GM19025 (cell line): ENCODE measurements around the gene FNDC3B.

Source experiments
- ATAC-seq: cut with Tn5 transposase; IDR thresholded peaks from one replicate; pipeline ENCODE4 v1.9.1; 2021; ENCODE audit warnings: mild to moderate bottlenecking, low read depth, moderate library complexity; ENCODE audit not compliant: unreplicated experiment

Gene FNDC3B

DNA sequence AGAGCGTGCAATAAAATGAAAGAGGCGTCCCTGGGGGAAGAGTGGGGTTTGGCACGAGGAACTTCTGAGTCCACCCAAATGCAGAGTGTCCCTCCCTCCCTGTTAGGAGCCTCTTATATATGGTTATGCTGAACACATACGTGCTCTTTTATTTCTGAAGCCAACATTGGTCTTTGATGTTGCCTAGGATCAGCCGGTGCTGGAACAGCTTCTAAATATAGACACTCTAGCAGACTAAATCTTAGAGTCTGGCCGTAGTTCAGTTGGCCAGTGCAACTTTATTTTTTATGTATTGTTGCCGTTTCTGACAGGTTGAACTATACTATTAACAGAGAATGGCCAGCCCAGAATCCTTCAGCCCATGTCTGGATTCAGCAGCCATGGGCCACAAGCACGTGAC is 280.2 kb downstream of the FNDC3B start:
- ATAC-seq: no peak

DNA sequence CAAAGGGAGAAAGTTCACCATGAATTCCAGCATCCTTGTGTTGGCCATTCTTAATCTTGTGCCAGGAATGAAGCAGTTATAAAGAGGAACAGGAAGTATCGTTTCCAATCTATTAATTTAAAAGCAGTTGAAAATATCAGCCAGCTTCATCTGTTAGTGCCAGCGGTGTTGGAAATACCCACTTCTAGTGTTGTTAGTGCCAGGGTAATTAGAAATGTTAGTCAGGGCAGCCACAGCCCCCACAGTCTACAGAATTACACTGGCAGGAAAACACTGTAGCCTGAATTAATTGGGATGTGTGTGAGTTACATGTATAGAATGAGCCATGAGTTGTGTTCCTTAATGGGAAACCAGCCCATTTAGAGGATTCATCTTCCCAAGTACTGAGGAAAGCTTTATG is 281.1 kb downstream of the FNDC3B start:
- ATAC-seq: no peak

DNA sequence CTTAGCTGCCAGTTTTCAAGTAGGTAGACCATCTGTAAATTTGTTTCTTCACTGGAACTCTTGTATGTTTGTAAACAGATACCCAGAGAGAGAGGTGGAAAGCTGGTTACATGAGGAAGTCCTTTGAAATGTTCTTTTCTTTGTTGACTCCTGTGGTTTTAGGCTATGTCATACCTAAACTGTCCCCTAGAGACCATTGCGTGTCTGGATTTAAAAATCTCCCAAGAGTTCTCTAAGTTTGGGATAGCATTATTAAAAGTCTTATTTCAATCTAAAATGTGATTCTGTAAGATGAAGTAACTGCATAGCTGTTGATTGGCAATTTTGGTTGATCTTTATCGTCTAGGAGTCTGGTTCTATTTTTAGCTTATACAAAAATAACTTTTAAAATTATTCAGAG is 281.7 kb downstream of the FNDC3B start:
- no peak for ATAC-seq

DNA sequence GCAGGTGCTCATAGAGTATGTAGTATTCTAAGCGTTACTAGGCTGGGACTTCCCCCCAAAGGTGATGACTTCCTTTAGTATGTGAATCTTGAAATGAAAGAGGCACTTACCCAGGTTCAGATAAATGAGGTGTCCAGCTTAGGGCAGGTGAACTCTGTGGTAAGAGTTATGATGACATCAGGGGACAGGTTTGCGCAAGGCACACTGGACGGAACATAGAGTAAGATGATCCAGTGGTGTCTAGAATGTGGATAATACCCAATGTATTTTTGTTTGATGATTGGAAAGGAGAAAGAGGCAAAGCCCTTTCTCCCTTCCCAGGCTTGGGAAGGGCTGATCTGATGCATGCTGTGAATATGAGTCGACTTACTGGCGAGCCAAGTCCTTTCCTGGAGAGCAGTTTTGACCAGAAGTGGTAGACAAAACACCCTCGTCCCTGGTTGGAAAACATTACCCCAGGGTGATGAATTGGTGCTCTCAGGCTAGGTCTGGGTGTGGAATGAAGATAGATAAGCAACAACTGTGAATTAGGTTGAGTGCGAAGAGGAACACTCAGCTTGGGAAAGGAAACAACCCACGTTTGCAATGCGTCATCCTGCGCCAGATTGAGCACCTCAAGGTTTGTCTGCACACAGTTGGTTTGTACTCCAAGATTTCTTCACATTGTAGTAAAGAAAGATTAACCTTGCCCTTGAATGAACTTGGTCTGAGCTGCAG is 284.7 kb downstream of the FNDC3B start:
- ATAC-seq: no peak

DNA sequence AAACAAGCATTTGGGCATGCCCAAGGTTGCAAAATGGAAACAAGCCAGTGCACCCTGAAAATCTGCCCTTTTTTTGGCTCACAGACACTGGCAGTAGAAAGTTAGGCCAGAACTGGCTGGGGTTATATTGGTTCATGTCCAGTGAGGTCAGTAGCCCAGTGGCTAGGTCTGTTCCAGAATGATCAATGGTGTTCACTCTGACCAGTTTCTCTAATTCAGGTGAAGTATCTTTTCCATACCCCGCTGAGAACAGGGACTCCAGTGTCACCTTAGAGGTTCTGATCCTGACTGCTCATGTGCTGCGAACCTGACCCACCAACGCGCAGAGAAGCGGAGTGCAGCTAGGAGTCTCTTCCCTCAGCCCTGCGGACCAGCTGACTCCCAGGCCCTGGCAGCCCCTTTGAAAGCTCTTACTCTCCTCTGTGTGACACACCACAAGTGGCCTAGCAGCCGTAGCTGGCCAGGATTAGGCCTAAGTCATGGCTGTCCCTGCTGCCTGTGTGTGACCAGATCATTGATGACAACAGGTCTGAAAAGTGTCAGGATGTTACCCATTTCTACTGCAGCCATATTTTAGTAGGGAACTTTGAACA is 285.3 kb downstream of the FNDC3B start:
- no peak for ATAC-seq

DNA sequence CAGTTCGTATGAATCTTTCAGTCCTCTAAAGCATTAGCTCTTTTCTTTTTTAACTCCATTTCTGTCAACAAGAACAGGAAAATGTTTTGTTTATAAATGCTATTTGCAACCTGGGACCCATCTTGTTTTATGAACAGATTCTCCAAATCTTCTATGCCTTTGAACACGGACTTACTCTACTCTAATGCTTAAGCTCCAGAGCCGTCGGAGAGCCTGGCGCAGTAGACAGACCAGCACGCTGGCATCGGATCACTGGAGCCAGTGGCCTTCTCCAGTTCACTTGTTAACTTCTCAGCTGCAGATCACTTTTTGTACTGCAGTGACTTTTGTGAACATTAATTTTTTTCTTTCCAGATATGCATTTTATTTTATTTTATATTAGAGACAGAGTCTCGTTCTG is 286.1 kb downstream of the FNDC3B start:
- no peak for ATAC-seq

DNA sequence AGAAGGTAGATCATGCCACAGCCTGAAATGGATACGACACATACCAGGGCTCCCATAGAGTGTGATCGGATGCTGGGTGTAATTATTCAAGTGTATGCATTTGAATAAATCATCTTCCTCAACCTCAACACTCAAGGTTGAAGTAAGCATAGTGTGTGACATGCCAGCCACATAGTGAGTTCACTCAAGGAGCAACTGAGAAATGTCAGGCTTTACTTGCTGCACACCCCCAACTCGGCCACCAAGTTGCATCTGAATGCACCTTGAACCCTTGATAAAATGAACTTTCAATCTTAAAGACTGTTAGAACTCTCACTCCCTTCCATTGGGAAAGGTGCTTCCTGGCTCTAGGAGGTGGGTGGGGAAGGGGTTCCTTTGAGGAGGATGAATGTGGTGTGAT is 287.6 kb downstream of the FNDC3B start:
- ATAC-seq: no peak

DNA sequence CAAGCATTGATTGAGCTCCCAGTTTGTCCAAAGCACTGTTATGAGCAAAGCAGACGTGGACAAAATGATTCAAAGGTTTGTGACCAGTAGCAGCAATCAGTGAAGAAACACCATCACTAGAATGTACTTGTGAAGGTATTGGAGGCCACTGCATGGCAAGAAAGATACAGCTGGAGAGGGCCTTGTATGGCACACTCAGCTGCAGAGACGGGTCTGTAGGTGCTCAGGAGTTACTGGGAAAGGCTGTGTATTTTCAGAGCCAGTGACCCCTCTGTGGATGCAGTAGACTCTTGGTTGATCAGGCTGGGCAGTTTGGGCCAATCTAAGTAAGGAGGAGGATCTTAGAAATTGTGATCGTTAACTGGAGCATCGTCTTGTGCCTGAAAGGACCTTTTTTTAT is 288.9 kb downstream of the FNDC3B start:
- no peak for ATAC-seq

DNA sequence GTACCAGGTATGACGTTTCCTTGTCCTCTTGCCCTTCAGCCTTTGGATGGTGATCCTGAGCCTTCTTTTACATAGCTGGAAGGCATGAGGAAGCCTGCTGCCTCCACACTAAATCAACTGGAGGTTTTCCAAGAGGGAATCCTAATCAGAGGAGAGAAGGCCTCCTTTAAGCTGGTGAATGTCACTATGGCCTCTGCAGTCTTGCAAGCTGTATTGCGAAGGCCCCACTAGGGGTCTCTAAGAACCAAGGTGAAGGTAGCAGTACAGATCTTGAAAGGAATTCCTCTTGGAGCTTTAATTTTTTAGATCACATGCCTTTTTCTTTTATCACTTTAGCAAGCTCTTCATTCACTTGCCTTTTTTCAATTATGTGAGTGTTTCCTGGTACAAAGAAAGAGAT is 289.7 kb downstream of the FNDC3B start:
- no peak for ATAC-seq

DNA sequence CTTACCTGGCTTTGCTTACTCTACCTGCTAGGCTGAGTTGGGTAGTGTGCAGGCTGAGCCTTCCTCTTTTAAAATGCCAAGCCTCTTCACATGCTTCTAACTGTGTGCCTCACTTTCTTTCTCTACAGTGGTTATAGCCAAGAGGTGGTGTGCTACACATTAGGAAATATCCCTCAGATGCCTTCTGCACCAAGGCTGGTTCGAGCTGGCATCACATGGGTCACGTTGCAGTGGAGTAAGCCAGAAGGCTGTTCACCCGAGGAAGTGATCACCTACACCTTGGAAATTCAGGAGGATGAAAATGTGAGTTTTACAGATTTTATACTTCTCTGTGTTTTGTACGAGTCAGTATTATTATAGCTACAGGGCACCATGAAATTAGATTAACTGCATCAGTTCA is 291.0 kb downstream of the FNDC3B start:
- no peak for ATAC-seq

DNA sequence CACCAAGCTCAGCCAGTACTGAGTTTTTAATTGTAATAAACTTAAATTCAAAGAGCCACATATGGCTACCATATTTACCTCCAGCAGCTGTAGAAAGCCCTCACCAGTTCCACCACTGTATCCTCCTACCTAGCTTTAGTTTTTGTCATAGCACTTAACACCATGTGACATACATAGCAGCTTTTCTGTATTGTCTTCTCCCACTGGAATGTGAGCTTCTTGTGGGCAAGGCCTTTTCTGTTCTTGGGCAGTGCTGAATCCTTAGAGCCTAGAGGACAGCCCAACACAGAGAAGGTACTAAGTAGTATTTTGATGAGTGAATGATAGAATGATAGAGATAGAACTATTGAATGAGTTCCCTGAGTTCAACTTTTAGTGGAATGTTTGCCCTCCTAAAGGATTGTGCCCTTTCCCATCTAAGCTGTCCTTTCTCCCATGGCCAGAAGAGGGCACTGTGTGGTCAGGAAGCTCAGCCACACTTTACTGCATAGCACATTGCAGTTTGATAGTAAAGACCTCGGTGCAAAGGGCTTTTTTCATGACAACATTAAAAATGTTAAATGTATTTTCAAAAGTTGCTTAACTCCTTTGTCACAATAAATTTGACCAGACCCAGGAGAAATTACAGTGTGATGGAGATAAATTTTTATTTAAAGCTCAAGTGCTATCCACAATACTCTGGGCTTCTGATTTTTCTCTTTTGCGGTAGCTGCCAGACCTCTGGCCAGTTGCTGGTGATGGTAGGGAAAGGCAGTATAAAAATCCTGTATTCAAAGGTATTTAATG is 293.1 kb downstream of the FNDC3B start:
- peak; percentile 73 for ATAC-seq

DNA sequence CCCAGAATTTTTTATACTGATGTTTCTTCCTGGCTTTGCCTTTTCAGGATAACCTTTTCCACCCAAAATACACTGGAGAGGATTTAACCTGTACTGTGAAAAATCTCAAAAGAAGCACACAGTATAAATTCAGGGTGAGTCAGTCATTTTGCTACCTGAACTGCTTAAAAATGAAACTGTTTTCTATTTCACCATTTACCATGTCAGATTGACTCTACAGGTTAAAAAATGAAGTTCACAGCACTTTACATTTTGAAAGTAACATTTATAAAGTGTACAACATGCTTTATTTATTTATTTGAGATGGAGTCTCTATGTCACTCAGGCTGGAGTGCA is 293.6 kb downstream of the FNDC3B start:
- ATAC-seq: no peak

DNA sequence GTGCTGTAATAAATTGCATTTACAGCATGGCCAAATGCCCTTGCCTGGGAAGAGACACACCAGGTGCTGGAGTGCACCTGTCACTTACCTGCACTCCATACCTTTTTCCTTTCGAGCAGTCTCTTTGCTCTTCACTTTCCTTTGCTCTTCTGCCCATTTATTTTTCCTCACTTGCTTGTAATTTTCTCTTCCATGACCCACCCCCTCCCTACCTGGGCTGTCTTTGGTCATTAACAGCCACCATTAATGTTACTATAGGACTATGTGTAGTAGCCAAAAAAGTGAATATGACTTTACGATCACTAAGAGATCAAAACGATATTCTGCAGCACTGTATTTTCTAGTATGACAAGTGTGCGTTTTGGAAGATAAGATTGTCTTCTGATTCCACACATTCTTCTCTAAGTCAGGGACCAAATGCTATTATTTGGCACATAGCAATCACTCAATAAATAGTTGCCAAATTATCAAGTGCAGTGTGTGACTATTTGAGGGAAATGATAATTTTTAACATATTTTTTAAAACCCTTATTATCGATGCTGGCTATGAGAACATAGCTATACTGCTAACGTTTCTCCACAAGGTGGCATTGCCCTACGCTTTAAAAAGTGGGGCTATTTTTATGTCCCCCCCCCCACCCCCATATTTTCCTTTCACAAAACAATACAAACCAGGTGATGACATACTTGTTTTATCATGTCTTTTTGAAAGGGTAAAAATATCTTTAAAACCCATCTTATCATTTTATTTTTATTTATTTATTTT is 294.5 kb downstream of the FNDC3B start:
- ATAC-seq: no peak

DNA sequence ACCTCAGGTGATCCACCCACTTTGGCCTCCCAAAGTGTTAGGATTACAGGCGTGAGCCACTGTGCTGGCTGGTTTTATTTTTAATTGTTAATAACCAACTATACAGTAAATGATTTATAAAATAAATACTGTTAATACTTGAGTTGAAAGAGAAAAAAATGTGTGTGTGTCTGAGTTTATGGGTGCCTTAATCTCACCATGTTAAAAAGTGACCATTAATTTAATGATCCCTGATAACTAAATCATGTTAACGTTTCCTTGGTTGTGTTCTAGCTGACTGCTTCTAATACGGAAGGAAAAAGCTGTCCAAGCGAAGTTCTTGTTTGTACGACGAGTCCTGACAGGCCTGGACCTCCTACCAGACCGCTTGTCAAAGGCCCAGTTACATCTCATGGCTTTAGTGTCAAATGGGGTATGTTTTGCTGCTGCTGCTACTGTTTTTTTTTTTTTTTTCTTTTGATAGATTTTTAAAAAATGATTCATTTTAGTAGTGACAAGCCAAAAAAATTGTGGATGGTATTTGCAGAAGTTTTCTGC is 295.4 kb downstream of the FNDC3B start:
- ATAC-seq: no peak

DNA sequence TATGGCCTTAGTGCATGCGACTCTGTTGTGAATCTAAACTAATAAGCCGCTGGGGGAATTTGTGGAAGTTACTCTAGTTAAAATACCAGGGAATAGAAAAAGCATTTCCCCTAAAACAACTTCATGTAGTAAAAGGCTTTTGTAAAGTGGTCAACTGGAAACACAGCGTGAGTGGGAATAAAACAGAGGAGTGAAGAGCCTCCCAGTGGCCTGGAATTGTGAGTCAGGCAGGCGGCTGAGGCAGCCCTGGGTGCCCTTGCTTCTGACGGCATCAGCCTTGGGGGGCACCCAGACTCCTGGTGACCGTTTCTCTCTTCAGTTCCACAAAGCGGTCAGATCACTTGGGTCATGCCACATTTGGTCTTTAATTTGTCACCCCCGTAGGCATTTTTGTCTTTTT is 300.5 kb downstream of the FNDC3B start:
- no peak for ATAC-seq

DNA sequence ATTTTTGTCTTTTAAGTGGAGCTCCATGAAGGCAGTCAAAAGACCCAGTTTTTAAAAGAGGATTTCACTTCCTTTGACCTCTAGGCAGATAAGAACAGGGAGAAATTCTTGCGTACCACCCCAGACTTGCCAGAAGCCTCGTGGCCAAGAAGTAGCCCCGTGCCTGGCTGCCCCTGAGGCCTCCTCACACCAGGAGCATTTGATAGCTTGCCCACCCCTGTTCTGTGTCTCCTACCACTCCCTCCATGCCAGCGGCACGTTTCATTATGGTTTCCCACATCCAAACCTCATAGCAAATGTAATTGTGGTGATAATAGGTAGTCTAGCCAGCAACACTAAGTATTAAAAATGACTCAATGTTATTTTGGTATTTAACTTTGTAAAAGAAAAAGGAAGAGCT is 301.2 kb downstream of the FNDC3B start:
- ATAC-seq: no peak

DNA sequence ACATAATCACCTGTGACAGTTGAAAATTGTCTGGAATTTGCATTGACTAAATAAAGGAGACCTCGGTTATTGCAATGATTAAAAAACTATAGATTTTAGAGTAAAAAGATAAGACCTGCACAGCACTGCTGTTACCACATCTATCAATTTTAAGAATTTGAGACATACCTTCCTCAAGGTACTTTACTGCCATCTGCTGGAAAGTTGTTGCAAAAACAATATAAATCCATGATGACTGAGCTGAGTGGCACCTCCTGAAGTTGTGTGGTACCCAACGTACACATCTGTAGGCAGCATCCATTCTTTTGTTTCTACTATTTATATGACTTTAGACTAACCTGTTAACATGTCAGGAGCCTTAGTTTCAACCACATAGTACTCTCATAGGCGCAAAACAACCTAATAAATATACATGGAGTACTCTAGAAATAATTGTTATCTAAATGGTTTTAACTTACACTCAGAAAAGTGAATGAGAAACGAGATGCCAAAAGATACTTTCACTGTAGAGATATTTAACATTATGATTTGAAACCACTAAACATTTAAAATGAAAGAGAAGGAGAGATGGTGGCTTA is 302.2 kb downstream of the FNDC3B start:
- no peak for ATAC-seq

DNA sequence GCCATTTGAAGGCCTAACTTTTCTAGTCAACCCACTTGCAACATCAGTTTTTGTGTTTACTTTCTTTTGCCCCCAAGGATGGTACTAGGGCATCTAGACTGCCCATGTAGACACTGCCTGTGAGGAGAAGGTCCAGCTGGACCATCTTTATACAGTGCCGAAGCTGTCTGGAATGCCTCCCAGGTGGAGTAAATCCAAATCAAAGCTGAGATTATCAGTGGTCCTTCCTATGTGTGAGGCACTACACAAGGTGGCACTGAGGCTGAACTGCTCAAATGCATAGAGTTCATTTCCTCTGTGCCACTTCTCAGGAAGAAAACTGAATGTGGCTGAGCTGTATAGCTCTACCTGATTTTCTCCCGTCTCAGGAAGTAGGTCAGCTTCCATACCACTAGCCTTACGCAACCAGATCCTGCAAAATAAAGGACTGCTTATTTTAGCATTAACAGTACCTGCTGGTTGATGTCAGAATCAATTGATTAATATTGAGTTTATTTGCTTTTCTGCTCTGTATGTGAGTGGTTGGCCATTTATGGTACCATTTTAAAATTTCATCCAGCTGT is 302.8 kb downstream of the FNDC3B start:
- no peak for ATAC-seq

DNA sequence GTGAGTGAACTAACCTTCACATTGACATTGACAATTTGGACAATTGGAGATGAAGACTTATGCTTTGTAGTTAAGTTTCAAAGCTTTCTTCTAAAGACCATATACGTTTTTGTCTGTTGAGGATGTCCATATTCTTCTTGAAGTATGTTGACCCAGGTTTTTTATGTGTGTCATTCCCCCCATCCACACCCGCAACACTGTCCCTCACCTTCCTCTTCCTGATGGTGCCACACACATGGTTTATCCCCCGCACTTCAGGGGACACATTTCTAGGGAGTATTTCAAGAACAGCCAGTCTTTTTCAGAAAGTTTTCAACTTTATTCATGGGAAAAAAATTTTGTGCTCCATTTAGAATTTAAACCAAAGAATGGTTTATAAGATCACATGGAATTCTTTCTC is 303.7 kb downstream of the FNDC3B start:
- no peak for ATAC-seq

DNA sequence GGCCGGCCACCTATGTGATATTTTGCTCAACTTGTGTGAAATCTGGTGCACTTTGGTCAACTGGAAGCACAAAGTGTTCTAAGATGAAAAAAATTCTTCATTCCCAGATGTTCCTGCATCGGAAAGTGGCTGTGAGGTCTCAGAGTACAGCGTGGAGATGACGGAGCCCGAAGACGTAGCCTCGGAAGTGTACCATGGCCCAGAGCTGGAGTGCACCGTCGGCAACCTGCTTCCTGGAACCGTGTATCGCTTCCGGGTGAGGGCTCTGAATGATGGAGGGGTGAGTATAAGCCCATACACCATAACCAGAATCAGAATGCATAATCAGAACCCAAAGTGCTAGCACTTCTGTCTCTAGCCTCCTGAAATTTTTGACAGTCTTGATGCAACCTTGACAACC is 304.6 kb downstream of the FNDC3B start:
- ATAC-seq: no peak
